BE2C (cell line): ENCODE measurements around the gene SFMBT2.

Experiments
- DNase-seq: peaks from one replicate; pipeline ENCODE4 v3.0.0-alpha.2; 2020
- H3K27me3 ChIP-seq: fragments of 250-450 bp; sonication (Bioruptor Pico); 2 replicates; pipeline ENCODE4 v1.5.1; 2020; ENCODE audit warnings: mild to moderate bottlenecking
- H3K36me3 ChIP-seq: fragments of 250-450 bp; sonication (Bioruptor Pico); 2 replicates; pipeline ENCODE4 v1.5.1; 2020; ENCODE audit warnings: mild to moderate bottlenecking
- H3K4me1 ChIP-seq: fragments of 250-450 bp; sonication (Bioruptor Pico); 2 replicates; pipeline ENCODE4 v1.5.1; 2020
- H3K4me3 ChIP-seq: 2 replicates; pipeline ENCODE4 v1.5.1; 2011; ENCODE audit warnings: low read depth, low read length
- H3K9me3 ChIP-seq: fragments of 250-450 bp; sonication (Bioruptor Pico); 2 replicates; pipeline ENCODE4 v1.5.1; 2020
- TF ChIP-seq, protein P1 (sequence below): IDR thresholded peaks from 2 replicates; pipeline ENCODE4 v1.5.1; 2012; ENCODE audit warnings: mild to moderate bottlenecking, low read depth, low read length

Gene SFMBT2

DNA sequence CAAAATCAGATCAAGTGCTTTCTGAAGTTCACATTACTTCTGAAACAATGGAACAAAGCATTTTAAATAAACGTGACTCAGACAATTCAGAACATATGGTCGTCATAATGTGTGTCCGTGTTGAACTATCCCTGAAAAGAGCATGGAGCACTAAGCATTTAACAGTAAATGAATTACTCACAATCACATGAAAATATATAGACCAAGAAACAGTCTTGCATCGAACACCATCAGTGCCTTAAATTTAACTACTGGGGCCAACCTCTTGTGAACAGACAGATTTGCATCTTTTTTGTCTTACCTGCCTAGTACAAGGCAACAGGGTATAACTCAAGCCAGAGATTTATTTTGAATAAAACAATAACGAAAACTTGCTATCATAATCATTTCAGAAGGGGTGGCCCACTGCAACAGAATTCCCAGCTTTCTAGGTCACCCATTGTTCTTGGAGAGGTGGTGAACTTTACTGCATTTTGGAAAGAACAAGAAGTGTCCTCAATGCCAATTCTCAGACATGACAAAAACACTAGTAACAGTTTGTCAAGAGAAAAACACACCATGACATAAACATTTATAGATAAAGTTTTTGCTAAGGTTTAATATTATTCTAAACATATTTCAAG lies 293.5 kb downstream of the SFMBT2 start:
- Histone ChIP-seq H3K4me3 (no peak overlapping the region), H3K9me3 (no peaks in the 10 kb centered on the region), H3K4me1 (no peaks in the 10 kb centered on the region), H3K27me3 (peaks cover 16% of the 10 kb centered on the region; the same call in 1 of the 2 replicates), H3K36me3 (no peaks in the 10 kb centered on the region)
- no peak for DNase-seq
- TF ChIP-seq, protein P1, sequence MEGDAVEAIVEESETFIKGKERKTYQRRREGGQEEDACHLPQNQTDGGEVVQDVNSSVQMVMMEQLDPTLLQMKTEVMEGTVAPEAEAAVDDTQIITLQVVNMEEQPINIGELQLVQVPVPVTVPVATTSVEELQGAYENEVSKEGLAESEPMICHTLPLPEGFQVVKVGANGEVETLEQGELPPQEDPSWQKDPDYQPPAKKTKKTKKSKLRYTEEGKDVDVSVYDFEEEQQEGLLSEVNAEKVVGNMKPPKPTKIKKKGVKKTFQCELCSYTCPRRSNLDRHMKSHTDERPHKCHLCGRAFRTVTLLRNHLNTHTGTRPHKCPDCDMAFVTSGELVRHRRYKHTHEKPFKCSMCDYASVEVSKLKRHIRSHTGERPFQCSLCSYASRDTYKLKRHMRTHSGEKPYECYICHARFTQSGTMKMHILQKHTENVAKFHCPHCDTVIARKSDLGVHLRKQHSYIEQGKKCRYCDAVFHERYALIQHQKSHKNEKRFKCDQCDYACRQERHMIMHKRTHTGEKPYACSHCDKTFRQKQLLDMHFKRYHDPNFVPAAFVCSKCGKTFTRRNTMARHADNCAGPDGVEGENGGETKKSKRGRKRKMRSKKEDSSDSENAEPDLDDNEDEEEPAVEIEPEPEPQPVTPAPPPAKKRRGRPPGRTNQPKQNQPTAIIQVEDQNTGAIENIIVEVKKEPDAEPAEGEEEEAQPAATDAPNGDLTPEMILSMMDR: no peak

DNA sequence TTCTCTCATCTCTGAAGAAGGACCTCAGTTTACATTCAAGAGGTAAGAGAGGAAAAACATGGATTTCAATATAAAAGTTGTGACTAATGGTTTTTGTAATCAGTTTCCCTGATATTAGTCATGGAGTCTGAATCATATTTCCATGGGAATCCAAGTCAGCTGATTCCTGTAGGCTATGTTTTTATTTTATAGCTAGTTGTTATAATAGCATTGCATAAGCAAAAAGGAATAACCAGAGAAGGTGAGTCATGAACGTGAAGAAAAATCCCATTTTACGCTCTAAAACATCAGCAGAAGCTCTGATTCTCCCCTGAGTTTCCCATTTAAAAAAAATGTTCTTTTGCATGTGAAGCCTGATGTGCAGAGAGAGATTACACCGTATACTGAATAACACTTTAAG lies 299.3 kb downstream of the SFMBT2 start:
- TF ChIP-seq, protein P1: no peak
- Histone ChIP-seq H3K4me1 (no peaks in the 10 kb centered on the region), H3K4me3 (no peak overlapping the region), H3K9me3 (no peaks in the 10 kb centered on the region), H3K36me3 (no peaks in the 10 kb centered on the region), H3K27me3 (peaks cover 4% of the 10 kb centered on the region; the same call in 1 of the 2 replicates)
- no peak for DNase-seq

- Histone ChIP-seq H3K36me3 (no peaks in the 10 kb centered on the region), H3K4me3 (no peak overlapping the region), H3K27me3 (no peaks in the 10 kb centered on the region), H3K4me1 (no peaks in the 10 kb centered on the region), H3K9me3 (no peaks in the 10 kb centered on the region)
- no peak for DNase-seq
- TF ChIP-seq, protein P1: no peak
These were observed 299.7 kb downstream of the SFMBT2 start for GRCh38 chr10:7111089-7111488.
